Activated B cell treated with CpG ODN at 0.5 μM for 24 hours (primary cell): ENCODE results near the gene TNNI3K. TPM values are rescaled to one million over a fixed set of nuclear protein-coding genes. Genes with fewer than 3 reads are reported as not detected.

Experiments used
- ATAC-seq: fragments of 200-7000 bp; cut with Tn5 transposase; one replicate; pipeline ENCODE4 v1.10.0; 2021; ENCODE audit warnings: low read depth, mild to moderate bottlenecking, moderate library complexity
- CTCF ChIA-PET: fragments of 350-600 bp; sonication (Branson Sonifier 250); formaldehyde crosslinking; loops from one replicate; lab custom pipeline; 2021; ENCODE audit warnings: antibody characterized with exemption; lab: Charles Lee
- POLR2A ChIA-PET: fragments of 350-600 bp; sonication (Branson Sonifier 250); formaldehyde crosslinking; loops from one replicate; lab custom pipeline; 2021; ENCODE audit warnings: antibody characterized with exemption; lab: Charles Lee
- DNase-seq: peaks from one replicate; pipeline ENCODE4 v3.0.0; 2022
- H3K27ac Mint-ChIP-seq: one replicate; pipeline ENCODE4 v1.8.0; 2020; ENCODE audit warnings: mixed read lengths
- H3K27me3 Mint-ChIP-seq: one replicate; pipeline ENCODE4 v1.8.0; 2021; ENCODE audit warnings: mixed read lengths
- H3K36me3 Mint-ChIP-seq: one replicate; pipeline ENCODE4 v1.8.0; 2021; ENCODE audit warnings: low read depth, mixed read lengths
- H3K4me1 Mint-ChIP-seq: one replicate; pipeline ENCODE4 v1.8.0; 2021; ENCODE audit warnings: mixed read lengths
- H3K4me3 Mint-ChIP-seq: one replicate; pipeline ENCODE4 v1.8.0; 2020; ENCODE audit warnings: mild to moderate bottlenecking, mixed read lengths
- H3K9me3 Mint-ChIP-seq: one replicate; pipeline ENCODE4 v1.8.0; 2020; ENCODE audit warnings: mixed read lengths
- intact Hi-C: fragments of 100-400 bp; cut with micrococcal nuclease; formaldehyde crosslinking; loops from one replicate; pipeline ENCODE4 v1.15.1; 2024
- total RNA-seq: library from RNA; stranded (reverse); gene quantifications from 2 replicates; pipeline ENCODE4 v1.2.3, GENCODE V29; 2022
- TF ChIP-seq, protein P1 (sequence below): fragments of 200-600 bp; IDR thresholded peaks from one replicate; pipeline ENCODE4 v1.8.0; 2022; ENCODE audit warnings: antibody characterized with exemption, mild to moderate bottlenecking

TNNI3K gene
- total RNA-seq, 1 donor from 2014 or later: not detected

DNA sequence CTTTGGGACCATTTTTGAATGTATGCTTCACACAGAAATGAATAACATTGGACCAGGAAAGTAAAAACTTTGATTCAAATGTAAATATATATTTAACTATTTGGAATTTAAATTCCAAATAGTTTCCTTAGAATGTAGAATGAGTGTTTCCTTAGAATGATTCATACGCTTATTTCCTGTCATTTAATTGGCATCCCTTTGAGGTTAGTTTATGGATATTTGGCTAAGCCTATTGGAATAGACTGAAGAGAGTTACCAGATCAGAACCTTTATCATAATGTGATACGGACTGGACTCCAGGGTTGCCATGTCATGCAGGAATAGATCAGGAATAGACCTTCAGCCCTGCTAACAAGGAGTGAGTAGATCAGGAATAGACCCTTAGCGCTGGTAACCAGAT lies 133.1 kb downstream of the TNNI3K start:
- TF ChIP-seq, protein P1, sequence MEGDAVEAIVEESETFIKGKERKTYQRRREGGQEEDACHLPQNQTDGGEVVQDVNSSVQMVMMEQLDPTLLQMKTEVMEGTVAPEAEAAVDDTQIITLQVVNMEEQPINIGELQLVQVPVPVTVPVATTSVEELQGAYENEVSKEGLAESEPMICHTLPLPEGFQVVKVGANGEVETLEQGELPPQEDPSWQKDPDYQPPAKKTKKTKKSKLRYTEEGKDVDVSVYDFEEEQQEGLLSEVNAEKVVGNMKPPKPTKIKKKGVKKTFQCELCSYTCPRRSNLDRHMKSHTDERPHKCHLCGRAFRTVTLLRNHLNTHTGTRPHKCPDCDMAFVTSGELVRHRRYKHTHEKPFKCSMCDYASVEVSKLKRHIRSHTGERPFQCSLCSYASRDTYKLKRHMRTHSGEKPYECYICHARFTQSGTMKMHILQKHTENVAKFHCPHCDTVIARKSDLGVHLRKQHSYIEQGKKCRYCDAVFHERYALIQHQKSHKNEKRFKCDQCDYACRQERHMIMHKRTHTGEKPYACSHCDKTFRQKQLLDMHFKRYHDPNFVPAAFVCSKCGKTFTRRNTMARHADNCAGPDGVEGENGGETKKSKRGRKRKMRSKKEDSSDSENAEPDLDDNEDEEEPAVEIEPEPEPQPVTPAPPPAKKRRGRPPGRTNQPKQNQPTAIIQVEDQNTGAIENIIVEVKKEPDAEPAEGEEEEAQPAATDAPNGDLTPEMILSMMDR: no peak
- DNase-seq: no peak
- H3K4me1 Mint-ChIP-seq: no peaks in the 10 kb centered on the region
- intact Hi-C loops: no loop called here
- ATAC-seq: no peak
- CTCF ChIA-PET: no interaction called here
- H3K27ac Mint-ChIP-seq: no peak overlapping the region
- no peaks in the 10 kb centered on the region for H3K9me3 Mint-ChIP-seq
- H3K4me3 Mint-ChIP-seq: no peak overlapping the region
- no peaks in the 10 kb centered on the region for H3K27me3 Mint-ChIP-seq
- POLR2A ChIA-PET: no interaction called here
- H3K36me3 Mint-ChIP-seq: no peaks in the 10 kb centered on the region

DNA sequence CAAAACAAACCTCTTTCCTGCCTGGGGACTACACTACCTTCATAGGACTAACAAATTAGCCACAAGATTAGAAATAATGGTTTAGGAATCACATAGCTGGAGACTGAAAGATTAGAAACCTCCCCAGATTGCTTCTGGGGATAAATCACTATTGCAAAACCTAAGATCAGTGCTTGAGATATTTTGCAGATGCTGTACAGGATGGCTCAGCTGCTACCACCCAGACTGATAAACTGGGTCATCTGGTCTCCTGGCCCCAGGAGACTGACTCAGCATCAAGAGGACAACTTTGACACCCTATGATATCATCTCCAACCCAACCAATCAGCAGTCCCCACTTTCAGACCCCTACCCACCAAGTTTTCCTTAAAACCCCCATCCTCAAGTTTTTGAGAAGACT lies 140.2 kb downstream of the TNNI3K start:
- CTCF ChIA-PET: no interaction called here
- Mint-ChIP-seq H3K27me3 (no peaks in the 10 kb centered on the region), H3K9me3 (no peaks in the 10 kb centered on the region), H3K36me3 (no peaks in the 10 kb centered on the region), H3K4me1 (no peaks in the 10 kb centered on the region), H3K27ac (no peak overlapping the region), H3K4me3 (no peak overlapping the region)
- ATAC-seq (no peak), DNase-seq (no peak)
- TF ChIP-seq, protein P1: no peak
- POLR2A ChIA-PET: no interaction called here
- intact Hi-C loops: no loop called here

DNA sequence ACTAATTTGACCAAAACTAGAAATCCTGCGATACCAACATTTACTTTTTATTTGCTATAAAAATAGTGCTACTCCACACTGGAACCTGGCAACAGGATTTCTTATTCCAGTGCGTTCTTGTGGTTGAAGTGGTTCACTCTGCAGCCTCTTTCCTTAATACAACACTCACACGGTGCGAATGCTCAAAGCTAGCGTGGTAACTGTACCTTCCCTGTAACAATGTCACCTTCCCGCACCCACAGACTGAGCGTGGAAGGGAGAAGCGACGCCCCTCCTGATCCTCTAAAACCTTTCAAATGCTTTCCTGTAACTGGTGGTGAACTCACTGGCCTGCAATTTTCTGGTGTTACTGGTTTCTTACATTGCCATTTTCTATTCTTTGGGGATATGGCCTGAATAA lies 145.1 kb downstream of the TNNI3K start:
- Mint-ChIP-seq H3K4me1 (no peaks in the 10 kb centered on the region), H3K4me3 (no peak overlapping the region), H3K36me3 (no peaks in the 10 kb centered on the region), H3K9me3 (no peaks in the 10 kb centered on the region), H3K27me3 (peaks cover 2% of the 10 kb centered on the region), H3K27ac (no peak overlapping the region)
- POLR2A ChIA-PET: no interaction called here
- intact Hi-C loops: no loop called here
- no peak for DNase-seq
- TF ChIP-seq, protein P1: no peak
- CTCF ChIA-PET: no interaction called here
- no peak for ATAC-seq

DNA sequence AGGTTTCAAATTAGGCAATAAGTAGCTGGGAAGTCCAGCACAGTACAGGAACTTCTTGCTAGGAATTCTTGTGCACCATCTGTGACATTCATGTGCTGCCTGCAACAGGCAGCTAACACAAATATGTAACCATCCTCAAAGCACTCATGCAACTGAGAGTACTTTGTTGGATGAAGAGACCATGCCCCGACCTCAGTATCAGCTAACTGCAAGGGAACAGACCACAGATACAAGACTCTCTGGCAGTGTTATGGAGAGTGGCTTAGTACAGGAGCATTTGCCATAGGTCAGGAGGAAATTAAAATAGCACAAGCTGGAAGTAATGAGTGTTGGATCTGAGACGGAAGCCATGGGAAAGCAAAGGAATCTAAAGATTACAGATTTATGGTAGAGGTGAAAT lies 153.7 kb downstream of the TNNI3K start:
- H3K9me3 Mint-ChIP-seq: no peaks in the 10 kb centered on the region
- DNase-seq: no peak
- H3K27me3 Mint-ChIP-seq: no peaks in the 10 kb centered on the region
- intact Hi-C loops: no loop called here
- no peak for ATAC-seq
- H3K4me1 Mint-ChIP-seq: no peaks in the 10 kb centered on the region
- ChIA-PET CTCF (no interaction called here), POLR2A (no interaction called here)
- no peak overlapping the region for H3K4me3 Mint-ChIP-seq
- H3K36me3 Mint-ChIP-seq: no peaks in the 10 kb centered on the region
- TF ChIP-seq, protein P1: no peak
- no peak overlapping the region for H3K27ac Mint-ChIP-seq

DNA sequence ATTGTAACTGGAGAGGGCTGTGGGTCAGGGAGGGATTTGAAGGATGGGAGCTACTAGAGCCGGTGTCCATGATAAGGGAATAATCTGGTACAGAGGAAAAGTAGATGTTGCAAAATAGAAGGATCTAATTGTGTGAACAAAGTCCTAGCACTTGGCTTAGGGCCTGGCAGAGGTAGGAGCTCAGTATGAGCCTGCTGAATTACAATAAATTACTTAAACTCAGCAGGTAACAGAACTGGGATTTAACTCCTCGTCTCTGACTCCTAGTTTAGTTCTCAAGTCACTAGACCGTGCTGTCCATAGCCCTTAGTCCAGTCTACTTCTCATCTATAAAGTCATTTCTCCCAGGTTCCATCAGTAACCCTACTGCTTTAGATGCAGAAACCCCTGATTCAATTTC lies 157.0 kb downstream of the TNNI3K start:
- no peaks in the 10 kb centered on the region for H3K36me3 Mint-ChIP-seq
- CTCF ChIA-PET: interaction anchor here (0.7 kb wide), 1 partner anchor 933 kb away, joined by 3 read pairs; no protein-coding TSS in a partner anchor
- POLR2A ChIA-PET: no interaction called here
- no peaks in the 10 kb centered on the region for H3K4me1 Mint-ChIP-seq
- no peaks in the 10 kb centered on the region for H3K9me3 Mint-ChIP-seq
- intact Hi-C loops: no loop called here
- DNase-seq (no peak), ATAC-seq (no peak)
- no peak overlapping the region for H3K4me3 Mint-ChIP-seq
- TF ChIP-seq, protein P1: no peak
- no peaks in the 10 kb centered on the region for H3K27me3 Mint-ChIP-seq
- H3K27ac Mint-ChIP-seq: no peak overlapping the region
